Right atrium auricular region (tissue), 2 donors: ENCODE data around the gene CRHR1. TPM values are rescaled to one million over a fixed set of nuclear protein-coding genes. Genes with fewer than 3 reads are reported as not detected.

Experiments
- DNase-seq: peaks from one replicate; pipeline ENCODE4 v3.0.0-alpha.2; 2019; ENCODE audit warnings: low spot score
- H3K27ac ChIP-seq, 2 donors: fragments of 200-600 bp; sonication (generic); 1 replicate in 1 of 2; 2 replicates in 1 of 2; pipeline ENCODE4 v1.5.1; 2016 to 2019
- H3K27me3 ChIP-seq, 2 donors: fragments of 200-600 bp; sonication (generic); one replicate each; pipeline versions ENCODE4 v1.5.1 to v1.6.0; 2017 to 2019
- H3K36me3 ChIP-seq: fragments of 200-600 bp; sonication (generic); one replicate; pipeline ENCODE4 v1.5.1; 2016
- H3K4me1 ChIP-seq, 2 donors: fragments of 200-600 bp; sonication (generic); one replicate each; pipeline versions ENCODE4 v1.5.1 to v1.6.0; 2017 to 2019
- H3K4me3 ChIP-seq, 2 donors: fragments of 200-600 bp; sonication (generic); 1 replicate in 1 of 2; 2 replicates in 1 of 2; pipeline ENCODE4 v1.5.1; 2017 to 2019; ENCODE audit warnings: mild to moderate bottlenecking in 1 of 2, moderate library complexity in 1 of 2
- H3K9me3 ChIP-seq, 2 donors: fragments of 200-600 bp; sonication (generic); one replicate each; pipeline ENCODE4 v1.5.1; 2019
- total RNA-seq, 2 donors: library from RNA; depleted of rRNA; stranded (reverse); fragments of >200 nt; gene quantifications; one replicate each; pipeline ENCODE4 v1.1.0, GENCODE V29; 2016
- TF ChIP-seq, protein P1 (sequence below), 2 donors: fragments of 200-600 bp; sonication (generic); IDR thresholded peaks; one replicate each; pipeline ENCODE4 v1.5.1; 2019; ENCODE audit warnings: antibody characterized with exemption in 2 of 2

The CRHR1 gene
- total RNA-seq, 2 donors from 2014 or later, result not detected

DNA sequence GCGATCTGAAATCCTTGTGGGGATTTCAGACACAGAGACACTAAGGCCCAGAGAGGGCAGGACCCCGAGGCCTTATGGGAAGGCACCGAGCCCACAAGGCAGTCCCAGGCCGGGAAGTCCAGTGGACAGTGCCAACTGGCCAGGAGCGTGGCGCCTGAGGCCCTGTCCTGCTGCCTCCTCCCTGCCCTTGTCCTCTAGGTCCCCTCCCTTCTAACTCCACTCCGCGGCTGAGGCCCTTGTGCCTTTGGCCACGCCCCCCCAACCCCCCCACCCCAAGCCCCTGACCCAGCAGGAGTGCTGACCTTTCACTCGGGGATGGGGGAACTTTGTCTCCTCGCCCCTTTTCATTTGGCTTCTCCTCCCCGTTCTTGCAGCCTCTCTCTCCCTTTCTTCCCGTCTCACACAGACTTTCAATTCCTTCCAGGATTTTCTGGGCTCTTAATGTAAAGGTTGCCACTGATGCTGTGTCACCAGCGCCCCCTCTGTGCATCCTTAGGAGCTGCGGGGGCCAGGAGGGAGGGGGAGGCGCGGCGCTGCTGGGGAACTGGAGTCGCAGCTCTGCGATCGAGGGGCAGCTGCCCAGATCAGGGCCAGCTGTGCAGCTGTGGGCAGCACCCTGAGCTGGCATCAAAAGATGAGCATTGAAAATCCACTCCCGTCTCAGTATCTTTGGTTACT lies 29.1 kb downstream of the CRHR1 start:
- DNase-seq, result no peak

DNA sequence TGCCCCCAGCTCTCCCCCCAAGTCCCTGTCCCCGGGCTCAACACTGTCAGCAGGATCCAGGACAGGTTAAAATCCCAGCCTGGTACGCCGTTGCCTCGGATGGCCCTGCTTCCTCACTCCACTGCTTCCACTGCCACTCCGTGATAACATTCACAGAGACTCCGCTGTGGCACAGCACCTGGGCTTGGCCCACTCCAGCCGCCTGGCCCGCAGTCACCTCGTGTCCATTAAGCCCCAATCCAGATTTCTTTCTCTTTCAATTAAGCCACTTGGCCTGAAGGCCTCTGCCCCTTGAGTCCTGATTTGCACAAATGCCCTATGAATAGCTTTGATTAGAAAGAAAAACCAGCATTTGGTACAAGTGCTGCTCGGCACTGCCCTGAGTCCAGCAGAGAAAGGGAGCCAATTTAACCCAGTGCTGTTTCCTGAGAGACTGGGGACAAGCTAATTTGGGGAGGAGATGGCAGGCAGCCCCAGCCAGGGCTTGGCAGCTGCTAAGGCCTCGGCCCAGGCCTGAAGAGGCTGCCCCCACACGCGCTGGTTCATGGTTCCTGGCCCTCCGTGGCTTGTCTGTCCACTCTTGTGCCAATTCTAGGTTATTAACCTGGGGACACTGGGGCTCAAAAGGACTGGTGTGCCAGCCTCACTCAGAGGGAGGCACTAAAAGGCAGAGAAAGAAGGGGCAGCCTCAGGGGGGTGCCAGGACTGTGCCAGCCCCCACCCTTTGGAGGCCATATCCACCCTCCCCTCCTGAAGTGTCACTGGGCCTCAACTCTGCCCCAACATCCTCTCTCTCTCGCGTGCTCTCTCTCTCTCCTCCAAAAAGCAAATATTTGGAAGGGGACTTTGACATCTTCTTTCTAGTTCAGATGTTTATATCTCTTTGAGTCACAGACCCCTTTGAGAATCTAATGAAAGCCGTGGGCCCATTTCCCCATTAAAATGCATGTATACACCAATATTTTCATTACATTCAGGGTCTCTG lies 30.8 kb downstream of the CRHR1 start:
- TF ChIP-seq, protein P1, sequence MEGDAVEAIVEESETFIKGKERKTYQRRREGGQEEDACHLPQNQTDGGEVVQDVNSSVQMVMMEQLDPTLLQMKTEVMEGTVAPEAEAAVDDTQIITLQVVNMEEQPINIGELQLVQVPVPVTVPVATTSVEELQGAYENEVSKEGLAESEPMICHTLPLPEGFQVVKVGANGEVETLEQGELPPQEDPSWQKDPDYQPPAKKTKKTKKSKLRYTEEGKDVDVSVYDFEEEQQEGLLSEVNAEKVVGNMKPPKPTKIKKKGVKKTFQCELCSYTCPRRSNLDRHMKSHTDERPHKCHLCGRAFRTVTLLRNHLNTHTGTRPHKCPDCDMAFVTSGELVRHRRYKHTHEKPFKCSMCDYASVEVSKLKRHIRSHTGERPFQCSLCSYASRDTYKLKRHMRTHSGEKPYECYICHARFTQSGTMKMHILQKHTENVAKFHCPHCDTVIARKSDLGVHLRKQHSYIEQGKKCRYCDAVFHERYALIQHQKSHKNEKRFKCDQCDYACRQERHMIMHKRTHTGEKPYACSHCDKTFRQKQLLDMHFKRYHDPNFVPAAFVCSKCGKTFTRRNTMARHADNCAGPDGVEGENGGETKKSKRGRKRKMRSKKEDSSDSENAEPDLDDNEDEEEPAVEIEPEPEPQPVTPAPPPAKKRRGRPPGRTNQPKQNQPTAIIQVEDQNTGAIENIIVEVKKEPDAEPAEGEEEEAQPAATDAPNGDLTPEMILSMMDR (IDR thresholded peaks at IDR 0.05), result no peak

More for the DNA sequence above, 29.1 kb downstream of the CRHR1 start:
- Histone ChIP-seq H3K36me3 (no peaks in the 10 kb centered on the region), H3K4me1 (no peaks in the 10 kb centered on the region), H3K4me3 (no peak overlapping the region), H3K27me3 (no peaks in the 10 kb centered on the region), H3K27ac (no peak overlapping the region), H3K9me3 (no peaks in the 10 kb centered on the region)
- TF ChIP-seq, protein P1 (IDR thresholded peaks at IDR 0.05), result no peak

DNA sequence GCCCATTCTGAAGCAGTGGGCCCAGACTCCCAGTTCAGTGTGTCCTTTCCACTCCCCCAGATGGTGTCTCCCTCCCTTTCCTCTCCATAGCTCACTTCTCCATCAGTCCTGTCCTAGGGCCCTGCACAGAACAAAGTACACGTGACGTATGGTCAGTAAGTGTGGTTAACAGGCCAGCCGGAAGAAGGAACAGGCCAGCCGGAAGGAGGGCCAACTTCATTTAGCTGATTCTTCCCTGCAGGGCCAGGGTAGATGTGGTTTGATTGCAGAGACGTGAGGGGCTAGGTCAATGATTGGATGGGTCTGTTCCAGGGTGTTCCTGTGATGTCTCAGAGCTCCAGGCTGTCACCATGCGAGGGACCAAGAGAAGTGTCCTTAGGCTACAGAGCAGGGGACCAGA lies 31.6 kb downstream of the CRHR1 start:
- no peak for DNase-seq
- H3K9me3 ChIP-seq, result no peaks in the 10 kb centered on the region
- H3K4me1 ChIP-seq, result no peaks in the 10 kb centered on the region
- TF ChIP-seq, protein P1 (IDR thresholded peaks at IDR 0.05), result no peak
- H3K4me3 ChIP-seq, result no peak overlapping the region
- H3K27ac ChIP-seq, result no peak overlapping the region
- no peaks in the 10 kb centered on the region for H3K27me3 ChIP-seq
- no peaks in the 10 kb centered on the region for H3K36me3 ChIP-seq

More for the DNA sequence above, 30.8 kb downstream of the CRHR1 start:
- no peaks in the 10 kb centered on the region for H3K4me1 ChIP-seq
- no peak overlapping the region for H3K27ac ChIP-seq
- no peaks in the 10 kb centered on the region for H3K27me3 ChIP-seq
- no peaks in the 10 kb centered on the region for H3K36me3 ChIP-seq
- H3K9me3 ChIP-seq, result no peaks in the 10 kb centered on the region
- H3K4me3 ChIP-seq, result no peak overlapping the region
- DNase-seq, result no peak

DNA sequence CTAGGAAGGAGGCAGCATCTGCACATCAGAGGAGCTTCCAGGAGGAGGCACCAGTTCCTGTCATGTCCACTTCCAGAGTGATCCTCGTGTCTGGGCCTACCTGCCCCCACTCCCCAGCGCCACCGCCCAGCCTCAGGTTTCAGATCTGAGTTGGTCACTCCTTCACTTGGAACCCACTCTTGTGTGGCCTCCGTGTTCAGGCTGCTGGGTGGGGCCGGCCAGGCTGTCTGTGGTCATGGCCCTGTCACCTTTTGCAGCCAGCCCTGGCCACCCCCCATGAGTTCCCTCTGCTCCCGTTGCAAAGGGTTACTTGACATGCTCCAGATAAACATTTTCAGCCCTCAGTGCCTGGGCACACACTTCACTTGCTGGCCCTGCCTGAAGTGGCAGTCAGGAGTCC lies 33.9 kb downstream of the CRHR1 start:
- Histone ChIP-seq H3K36me3 (no peaks in the 10 kb centered on the region), H3K27ac (no peak overlapping the region), H3K4me1 (no peaks in the 10 kb centered on the region), H3K4me3 (no peak overlapping the region), H3K9me3 (no peaks in the 10 kb centered on the region), H3K27me3 (no peaks in the 10 kb centered on the region)
- TF ChIP-seq, protein P1 (IDR thresholded peaks at IDR 0.05), result no peak
- DNase-seq, result no peak

DNA sequence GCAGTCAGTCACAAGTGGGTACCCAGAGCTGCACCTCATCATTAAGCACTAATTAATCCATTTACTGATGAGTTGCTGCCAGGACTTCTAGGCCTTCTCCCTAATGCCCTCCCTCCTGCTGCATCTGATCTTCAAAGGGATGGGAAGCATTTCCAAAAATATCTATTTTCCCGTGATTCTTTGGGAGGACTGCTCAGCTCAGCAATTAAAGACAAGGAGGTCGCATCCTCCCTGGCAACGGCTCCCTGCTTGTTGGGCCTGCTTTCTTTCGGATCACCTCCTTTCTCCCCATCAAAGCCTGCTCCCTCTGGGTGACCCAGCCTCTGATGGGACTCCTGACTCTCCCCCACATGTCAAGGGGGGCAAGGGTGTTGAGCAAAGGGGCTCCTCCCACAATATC lies 34.6 kb downstream of the CRHR1 start:
- no peaks in the 10 kb centered on the region for H3K4me1 ChIP-seq
- H3K36me3 ChIP-seq, result no peaks in the 10 kb centered on the region
- no peak overlapping the region for H3K27ac ChIP-seq
- H3K9me3 ChIP-seq, result no peaks in the 10 kb centered on the region
- DNase-seq, result no peak
- no peaks in the 10 kb centered on the region for H3K27me3 ChIP-seq
- TF ChIP-seq, protein P1 (IDR thresholded peaks at IDR 0.05), result no peak
- H3K4me3 ChIP-seq, result no peak overlapping the region
